IMR-90 (cell line): Measurements from ENCODE around the gene DMD. TPM values are rescaled to one million over a fixed set of nuclear protein-coding genes. Genes with fewer than 3 reads are reported as not detected.

Source experiments
- ATAC-seq: fragments of 200-7000 bp; cut with Tn5 transposase; 2 replicates; pipeline ENCODE4 v1.9.1; 2020; ENCODE audit warnings: low read depth, mild to moderate bottlenecking, moderate library complexity
- BruUV-seq: library from RNA; stranded (reverse); fragments of 400-500 nt; replicated peaks from 2 replicates; lab custom pipeline; 2021; lab: Mats Ljungman, UMichigan
- CTCF ChIA-PET: fragments of 300-600 bp; formaldehyde crosslinking; extraction: SDS; loops from one replicate; lab custom pipeline; 2021; ENCODE audit warnings: antibody characterized with exemption; lab: Yijun Ruan, JAX
- POLR2A ChIA-PET: fragments of 300-600 bp; sonication (Branson Sonifier 250); formaldehyde crosslinking; loops from one replicate; lab custom pipeline; 2022; ENCODE audit warnings: antibody characterized with exemption; ENCODE audit not compliant: unreplicated experiment; lab: Charles Lee
- DNase-seq: peaks from one replicate; pipeline ENCODE4 v3.0.0; 2013
- H2AFZ ChIP-seq: replicated peaks from 2 replicates; pipeline ENCODE3; 2013; ENCODE audit warnings: low read length, mild to moderate bottlenecking; ENCODE audit not compliant: poor library complexity
- H2AK5ac ChIP-seq: 2 replicates; pipeline ENCODE4 v1.6.1; 2013; ENCODE audit warnings: low read depth, low read length, inconsistent platforms
- H2AK9ac ChIP-seq: replicated peaks from 2 replicates; pipeline ENCODE3; 2013; ENCODE audit warnings: mild to moderate bottlenecking, low read depth, low read length, moderate library complexity; ENCODE audit not compliant: poor library complexity
- H2BK120ac ChIP-seq: 2 replicates; pipeline ENCODE4 v1.6.1; 2013; ENCODE audit warnings: low read depth, low read length, inconsistent platforms
- H2BK15ac ChIP-seq: 3 replicates; pipeline ENCODE4 v1.6.1; 2013; ENCODE audit warnings: low read depth, low read length, inconsistent platforms
- H2BK20ac ChIP-seq: 2 replicates; pipeline ENCODE4 v1.6.1; 2013; ENCODE audit warnings: low read depth, mild to moderate bottlenecking, inconsistent platforms, low read length, moderate library complexity
- H2BK5ac ChIP-seq: 2 replicates; pipeline ENCODE4 v1.6.1; 2013; ENCODE audit warnings: mild to moderate bottlenecking, low read depth, low read length, inconsistent platforms; ENCODE audit not compliant: poor library complexity, severe bottlenecking
- H3K14ac ChIP-seq: replicated peaks from 2 replicates; pipeline ENCODE4 v1.6.1; 2013; ENCODE audit warnings: low read depth, low read length, inconsistent platforms
- H3K18ac ChIP-seq: 2 replicates; pipeline ENCODE4 v1.6.1; 2013; ENCODE audit warnings: low read depth, low read length, control low read depth
- H3K23ac ChIP-seq: 2 replicates; pipeline ENCODE4 v1.6.1; 2013; ENCODE audit warnings: low read depth, low read length, inconsistent platforms
- H3K27ac ChIP-seq: 2 replicates; pipeline ENCODE4 v1.5.1; 2013; ENCODE audit warnings: mild to moderate bottlenecking, control low read depth, low read length; ENCODE audit not compliant: insufficient read depth
- H3K27me3 ChIP-seq: 2 replicates; pipeline ENCODE4 v1.6.1; 2013; ENCODE audit warnings: low read length; ENCODE audit not compliant: control insufficient read depth, insufficient read depth
- H3K36me3 ChIP-seq: 2 replicates; pipeline ENCODE4 v1.6.1; 2013; ENCODE audit warnings: low read length, mixed read lengths; ENCODE audit not compliant: control insufficient read depth, insufficient read depth
- H3K4ac ChIP-seq: 2 replicates; pipeline ENCODE4 v1.6.1; 2013; ENCODE audit warnings: low read depth, low read length, inconsistent platforms
- H3K4me1 ChIP-seq: 2 replicates; pipeline ENCODE4 v1.6.1; 2013; ENCODE audit warnings: low read length, mixed read lengths; ENCODE audit not compliant: control insufficient read depth, insufficient read depth
- H3K4me2 ChIP-seq: 2 replicates; pipeline ENCODE4 v1.6.1; 2013; ENCODE audit warnings: low read depth, mild to moderate bottlenecking, control low read depth, low read length, moderate library complexity
- H3K4me3 ChIP-seq: 2 replicates; pipeline ENCODE4 v1.5.1; 2013; ENCODE audit warnings: low read depth, mild to moderate bottlenecking, control low read depth, low read length, moderate library complexity; ENCODE audit not compliant: insufficient read depth
- H3K56ac ChIP-seq: 2 replicates; pipeline ENCODE4 v1.6.1; 2013; ENCODE audit warnings: low read length, inconsistent platforms; ENCODE audit not compliant: insufficient read depth; ENCODE audit errors: extremely low read depth
- H3K79me1 ChIP-seq, 2 experiments: 2 replicates each; pipeline ENCODE4 v1.6.1; 2013; ENCODE audit warnings: low read length in 2 of 2, inconsistent platforms in 1 of 2, low read depth in 1 of 2
- H3K9ac ChIP-seq: 2 replicates; pipeline ENCODE4 v1.6.1; 2013; ENCODE audit warnings: low read depth, low read length, control low read depth
- H3K9me1 ChIP-seq: 2 replicates; pipeline ENCODE4 v1.6.1; 2013; ENCODE audit warnings: low read length, inconsistent platforms; ENCODE audit not compliant: insufficient read depth
- H3K9me3 ChIP-seq: 2 replicates; pipeline ENCODE4 v1.6.1; 2013; ENCODE audit warnings: low read length; ENCODE audit not compliant: control insufficient read depth, insufficient read depth
- H4K20me1 ChIP-seq: 2 replicates; pipeline ENCODE4 v1.6.1; 2013; ENCODE audit warnings: low read length, inconsistent platforms; ENCODE audit not compliant: insufficient read depth
- H4K5ac ChIP-seq: 2 replicates; pipeline ENCODE4 v1.6.1; 2013; ENCODE audit warnings: mild to moderate bottlenecking, low read depth, low read length, control low read depth
- H4K8ac ChIP-seq, 2 experiments: 2 replicates each; pipeline ENCODE4 v1.6.1; 2013; ENCODE audit warnings: low read depth in 2 of 2, low read length in 2 of 2, control low read depth in 1 of 2, inconsistent platforms in 1 of 2
- H4K91ac ChIP-seq: 2 replicates; pipeline ENCODE4 v1.6.1; 2013; ENCODE audit warnings: low read depth, low read length, inconsistent platforms; ENCODE audit not compliant: insufficient read depth
- BHLHE40 ChIP-seq: fragments of 150-350 bp; IDR thresholded peaks from 2 replicates; pipeline ENCODE4 v1.6.1; 2016; ENCODE audit warnings: mild to moderate bottlenecking, low read depth, low read length
- CEBPB ChIP-seq: IDR thresholded peaks from 2 replicates; pipeline ENCODE4 v1.6.1; 2012; ENCODE audit warnings: low read depth, low read length, improper control_type of control experiment
- CHD1 ChIP-seq: IDR thresholded peaks from 2 replicates; pipeline ENCODE4 v1.6.1; 2012; ENCODE audit warnings: low read depth, low read length, improper control_type of control experiment
- FOS ChIP-seq: fragments of 150-350 bp; IDR thresholded peaks from 2 replicates; pipeline ENCODE4 v1.6.1; 2016; ENCODE audit warnings: low read depth, low read length
- MAFK ChIP-seq: IDR thresholded peaks from 2 replicates; pipeline ENCODE4 v1.6.1; 2012; ENCODE audit warnings: low read depth, low read length, improper control_type of control experiment
- MAZ ChIP-seq: IDR thresholded peaks from 2 replicates; pipeline ENCODE4 v1.6.1; 2012; ENCODE audit warnings: low read depth, mild to moderate bottlenecking, low read length, improper control_type of control experiment, moderate library complexity, borderline replicate concordance
- MXI1 ChIP-seq: IDR thresholded peaks from 2 replicates; pipeline ENCODE4 v1.6.1; 2012; ENCODE audit warnings: low read depth, mild to moderate bottlenecking, low read length, moderate library complexity, borderline replicate concordance
- NFE2L2 ChIP-seq: fragments of 150-350 bp; IDR thresholded peaks from 2 replicates; pipeline ENCODE4 v1.6.1; 2016; ENCODE audit warnings: low read depth, mild to moderate bottlenecking, low read length
- POLR2A ChIP-seq: IDR thresholded peaks from 2 replicates; pipeline ENCODE4 v1.6.1; 2012; ENCODE audit warnings: mild to moderate bottlenecking, low read depth, low read length
- RAD21 ChIP-seq: IDR thresholded peaks from 2 replicates; pipeline ENCODE4 v1.6.1; 2012; ENCODE audit warnings: low read length, improper control_type of control experiment
- RCOR1 ChIP-seq: IDR thresholded peaks from 2 replicates; pipeline ENCODE4 v1.6.1; 2012; ENCODE audit warnings: mild to moderate bottlenecking, low read length, improper control_type of control experiment; ENCODE audit not compliant: insufficient replicate concordance
- RFX5 ChIP-seq: IDR thresholded peaks from 2 replicates; pipeline ENCODE4 v1.8.0; 2012; ENCODE audit warnings: low read depth, mild to moderate bottlenecking, low read length, moderate library complexity
- SMC3 ChIP-seq: fragments of 150-350 bp; IDR thresholded peaks from 2 replicates; pipeline ENCODE4 v1.6.1; 2016; ENCODE audit warnings: low read depth, mild to moderate bottlenecking, antibody characterized with exemption, low read length, moderate library complexity
- WGBS, 2 experiments: methylation state at CpG; one replicate each; pipeline versions ENCODE4 v1.1.5 to v1.1.7; 2013; ENCODE audit warnings: missing lambda C conversion rate in 2 of 2; ENCODE audit not compliant: insufficient read length in 1 of 2; ENCODE audit errors: extremely low coverage in 2 of 2; 5-methylcytosine and 5-hydroxymethylcytosine counted together
- dilution Hi-C: fragments of 300-500 bp; cut with HindIII; formaldehyde crosslinking; loops from one replicate; pipeline ENCODE4 v1.14.3; 2018; ENCODE audit warnings: low sequenced_read_pairs; ENCODE audit not compliant: unreplicated experiment
- in situ Hi-C: fragments of 300-500 bp; cut with MboI; formaldehyde crosslinking; loops from 3 replicates; pipeline ENCODE4 v1.14.3; 2019; ENCODE audit warnings: low sequenced_read_pairs, inconsistent platforms, mixed read lengths
- intact Hi-C: fragments of 100-400 bp; cut with micrococcal nuclease; formaldehyde crosslinking; loops from 2 replicates; pipeline ENCODE4 v1.10.0; 2022
- polyA plus RNA-seq, 3 experiments: library from polyadenylated mRNA; depleted of rRNA; stranded (reverse); fragments of >200 nt; gene quantifications; 2 replicates each; pipeline ENCODE4 v1.2.3, GENCODE V29; 2012; ENCODE audit warnings: low replicate concordance in 1 of 3
- total RNA-seq: library from RNA; depleted of rRNA; stranded (reverse); fragments of >200 nt; gene quantifications from 2 replicates; pipeline ENCODE4 v1.2.3, GENCODE V29; 2012
- TF ChIP-seq, protein P1 (sequence below): fragments of 150-350 bp; IDR thresholded peaks from 2 replicates; pipeline ENCODE4 v1.6.1; 2016; ENCODE audit warnings: low read depth, mild to moderate bottlenecking, low read length, moderate library complexity, borderline replicate concordance
- TF ChIP-seq, protein P2 (sequence below): conservative IDR thresholded peaks from 2 replicates; pipeline ENCODE4 v1.5.1; 2012; ENCODE audit warnings: mild to moderate bottlenecking, low read depth, low read length, improper control_type of control experiment
- TF ChIP-seq, protein P3 (sequence below): fragments of 150-350 bp; IDR thresholded peaks from 2 replicates; pipeline ENCODE4 v1.6.1; 2017; ENCODE audit warnings: mild to moderate bottlenecking, antibody characterized with exemption, low read length, low read depth

Gene DMD
- total and polyA plus RNA-seq, 2 of the 4 experiments (the other 2 are of a cell fraction), result 6.6 to 11.8 TPM

DNA sequence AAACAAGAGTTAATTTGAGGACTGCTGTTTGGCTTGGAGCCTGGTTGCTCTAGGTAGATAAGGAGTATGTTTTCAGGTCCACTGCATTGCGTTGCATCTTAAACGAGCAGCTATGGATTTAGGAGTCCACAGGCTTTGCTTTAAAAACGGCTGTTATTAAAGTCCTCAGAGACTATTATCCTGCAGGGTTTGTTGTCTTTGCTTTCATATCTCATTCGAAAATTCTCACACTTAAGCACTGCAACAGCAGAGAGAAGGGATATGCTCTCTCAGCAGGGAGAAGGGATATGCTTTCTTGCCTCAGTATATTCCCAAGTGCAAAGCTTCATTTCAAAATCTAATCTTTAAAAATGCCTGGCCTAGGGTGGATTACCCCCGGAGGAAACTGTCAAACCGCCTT is 1694.8 kb downstream of the DMD start:
- BruUV-seq, result no TSS peak
- ATAC-seq, result no peak

More for the DNA sequence above, 1694.8 kb downstream of the DMD start:
- no peak overlapping the region for H4K8ac ChIP-seq
- H3K14ac ChIP-seq, result no peak overlapping the region
- H3K4me1 ChIP-seq, result no peaks in the 10 kb centered on the region
- no peak overlapping the region for H4K91ac ChIP-seq
- no peaks in the 10 kb centered on the region for H3K9me1 ChIP-seq
- no peak overlapping the region for H2BK120ac ChIP-seq
- no peak overlapping the region for H2BK15ac ChIP-seq
- no peak overlapping the region for H3K4me3 ChIP-seq
- in situ Hi-C loops, result no loop called here
- no peak for DNase-seq
- no peak overlapping the region for H2BK20ac ChIP-seq
- no peak overlapping the region for H3K27ac ChIP-seq
- dilution Hi-C loops, result no loop called here
- H3K36me3 ChIP-seq, result no peaks in the 10 kb centered on the region
- no peak overlapping the region for H3K9ac ChIP-seq
- H3K4ac ChIP-seq, result no peak overlapping the region
- no peaks in the 10 kb centered on the region for H3K9me3 ChIP-seq
- H3K79me1 ChIP-seq, result no peaks in the 10 kb centered on the region
- TF ChIP-seq SMC3 (no peak), RCOR1 (no peak), RFX5 (no peak), RAD21 (no peak), CHD1 (no peak), MXI1 (no peak), BHLHE40 (no peak), MAZ (no peak), FOS (no peak), MAFK (no peak), NFE2L2 (no peak), CEBPB (no peak), POLR2A (no peak)
- TF ChIP-seq, protein P1, sequence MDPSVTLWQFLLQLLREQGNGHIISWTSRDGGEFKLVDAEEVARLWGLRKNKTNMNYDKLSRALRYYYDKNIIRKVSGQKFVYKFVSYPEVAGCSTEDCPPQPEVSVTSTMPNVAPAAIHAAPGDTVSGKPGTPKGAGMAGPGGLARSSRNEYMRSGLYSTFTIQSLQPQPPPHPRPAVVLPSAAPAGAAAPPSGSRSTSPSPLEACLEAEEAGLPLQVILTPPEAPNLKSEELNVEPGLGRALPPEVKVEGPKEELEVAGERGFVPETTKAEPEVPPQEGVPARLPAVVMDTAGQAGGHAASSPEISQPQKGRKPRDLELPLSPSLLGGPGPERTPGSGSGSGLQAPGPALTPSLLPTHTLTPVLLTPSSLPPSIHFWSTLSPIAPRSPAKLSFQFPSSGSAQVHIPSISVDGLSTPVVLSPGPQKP, result no peak
- TF ChIP-seq, protein P2, sequence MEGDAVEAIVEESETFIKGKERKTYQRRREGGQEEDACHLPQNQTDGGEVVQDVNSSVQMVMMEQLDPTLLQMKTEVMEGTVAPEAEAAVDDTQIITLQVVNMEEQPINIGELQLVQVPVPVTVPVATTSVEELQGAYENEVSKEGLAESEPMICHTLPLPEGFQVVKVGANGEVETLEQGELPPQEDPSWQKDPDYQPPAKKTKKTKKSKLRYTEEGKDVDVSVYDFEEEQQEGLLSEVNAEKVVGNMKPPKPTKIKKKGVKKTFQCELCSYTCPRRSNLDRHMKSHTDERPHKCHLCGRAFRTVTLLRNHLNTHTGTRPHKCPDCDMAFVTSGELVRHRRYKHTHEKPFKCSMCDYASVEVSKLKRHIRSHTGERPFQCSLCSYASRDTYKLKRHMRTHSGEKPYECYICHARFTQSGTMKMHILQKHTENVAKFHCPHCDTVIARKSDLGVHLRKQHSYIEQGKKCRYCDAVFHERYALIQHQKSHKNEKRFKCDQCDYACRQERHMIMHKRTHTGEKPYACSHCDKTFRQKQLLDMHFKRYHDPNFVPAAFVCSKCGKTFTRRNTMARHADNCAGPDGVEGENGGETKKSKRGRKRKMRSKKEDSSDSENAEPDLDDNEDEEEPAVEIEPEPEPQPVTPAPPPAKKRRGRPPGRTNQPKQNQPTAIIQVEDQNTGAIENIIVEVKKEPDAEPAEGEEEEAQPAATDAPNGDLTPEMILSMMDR, result no peak
- TF ChIP-seq, protein P3, sequence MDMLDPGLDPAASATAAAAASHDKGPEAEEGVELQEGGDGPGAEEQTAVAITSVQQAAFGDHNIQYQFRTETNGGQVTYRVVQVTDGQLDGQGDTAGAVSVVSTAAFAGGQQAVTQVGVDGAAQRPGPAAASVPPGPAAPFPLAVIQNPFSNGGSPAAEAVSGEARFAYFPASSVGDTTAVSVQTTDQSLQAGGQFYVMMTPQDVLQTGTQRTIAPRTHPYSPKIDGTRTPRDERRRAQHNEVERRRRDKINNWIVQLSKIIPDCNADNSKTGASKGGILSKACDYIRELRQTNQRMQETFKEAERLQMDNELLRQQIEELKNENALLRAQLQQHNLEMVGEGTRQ, result no peak
- H3K23ac ChIP-seq, result no peak overlapping the region
- no peak overlapping the region for H2BK5ac ChIP-seq
- H4K20me1 ChIP-seq, result no peaks in the 10 kb centered on the region
- CTCF ChIA-PET, result no interaction called here
- no peak overlapping the region for H3K56ac ChIP-seq
- H3K18ac ChIP-seq, result no peak overlapping the region
- no CpG with 5 or more reads among the region's 6 CpGs for WGBS, 2 experiments
- POLR2A ChIA-PET, result no interaction called here
- no peak overlapping the region for H4K5ac ChIP-seq
- intact Hi-C loops, result no loop called here
- no peak overlapping the region for H3K4me2 ChIP-seq
- H2AK5ac ChIP-seq, result no peak overlapping the region
- no peak overlapping the region for H2AK9ac ChIP-seq
- H3K27me3 ChIP-seq, result no peaks in the 10 kb centered on the region
- H2AFZ ChIP-seq, result no peak overlapping the region
